ENCODE data around the gene EIF4ENIF1. TPM values are rescaled to one million over a fixed set of nuclear protein-coding genes. Genes with fewer than 3 reads are reported as not detected.
A peak's percentile ranks its signal among the peaks of the same experiment; 100 is the strongest.

Gene EIF4ENIF1
- polyA plus RNA-seq, 1 experiment, result 21.4 TPM

- no peak for DNase-seq (ENCODE audit: low read depth, low spot score)
- POLR2A ChIA-PET, result interaction anchor here (0.5 kb wide), 1 partner anchor 17 kb away, joined by 4 read pairs; no protein-coding TSS in a partner anchor
These were observed 89.6 kb downstream of the EIF4ENIF1 start for GRCh38 chr22:31400023-31400397.

GRCh38 chr22:31399211-31400022 is 90.2 kb downstream of the EIF4ENIF1 start, which contains the start of gene DRG1:
TSS of gene DRG1 (plus strand) at chr22:31399604. CDS start at chr22:31399684, 80 bp downstream.
- Histone ChIP-seq H3K27ac (ENCODE audit: low read depth, low read length) (peak within 1 kb of the TSS; percentile 68), H3K4me3 (ENCODE audit: low read depth, low read length) (peak within 1 kb of the TSS; percentile 97), H3K27me3 (ENCODE audit: control insufficient read depth, insufficient read depth, low read length) (no peaks in the 10 kb centered on the region), H3K9me3 (ENCODE audit: control insufficient read depth, insufficient read depth, low read length) (no peaks in the 10 kb centered on the region)
- peak; percentile 81 for DNase-seq (ENCODE audit: low read depth, low spot score)
- TF ChIP-seq CTCF (IDR thresholded peaks at IDR 0.05; ENCODE audit: low read depth, low read length), result no peak
- POLR2A ChIA-PET, result interaction anchor here (0.5 to 1.1 kb wide), 5 partner anchors 17 to 240 kb away, joined by 3 to 5 read pairs (median 4); partner anchors contain the start of gene PATZ1
- CTCF ChIA-PET, result interaction anchor here (1.1 kb wide), 1 partner anchor 86 kb away, joined by 3 read pairs; no protein-coding TSS in a partner anchor

More at GRCh38 chr22:31400023-31400397, 89.6 kb downstream of the EIF4ENIF1 start:
- peak overlapping the region; percentile 97 for H3K4me3 ChIP-seq (ENCODE audit: low read depth, low read length)
- no peaks in the 10 kb centered on the region for H3K27me3 ChIP-seq (ENCODE audit: control insufficient read depth, insufficient read depth, low read length)
- H3K27ac ChIP-seq (ENCODE audit: low read depth, low read length), result peak overlapping the region; percentile 68
- TF ChIP-seq CTCF (IDR thresholded peaks at IDR 0.05; ENCODE audit: low read depth, low read length), result no peak
- no peaks in the 10 kb centered on the region for H3K9me3 ChIP-seq (ENCODE audit: control insufficient read depth, insufficient read depth, low read length)
- CTCF ChIA-PET, result no interaction called here

GRCh38 chr22:31398231-31398630 is 91.4 kb downstream of the EIF4ENIF1 start:
- POLR2A ChIA-PET, result interaction anchor here (0.6 kb wide), 1 partner anchor 152 kb away, joined by 3 read pairs; no protein-coding TSS in a partner anchor
- H3K4me3 ChIP-seq (ENCODE audit: low read depth, low read length), result no peak overlapping the region
- no peaks in the 10 kb centered on the region; the same call in 1 of the 2 replicates for H3K9me3 ChIP-seq (ENCODE audit: control insufficient read depth, insufficient read depth, low read length)
- no peaks in the 10 kb centered on the region for H3K27me3 ChIP-seq (ENCODE audit: control insufficient read depth, insufficient read depth, low read length)
- H3K27ac ChIP-seq (ENCODE audit: low read depth, low read length), result no peak overlapping the region
- no peak for DNase-seq (ENCODE audit: low read depth, low spot score)
- CTCF ChIA-PET, result interaction anchor here (1.1 kb wide), 1 partner anchor 85 kb away, joined by 3 read pairs; no protein-coding TSS in a partner anchor
- no peak for TF ChIP-seq CTCF (IDR thresholded peaks at IDR 0.05; ENCODE audit: low read depth, low read length)

DNA sequence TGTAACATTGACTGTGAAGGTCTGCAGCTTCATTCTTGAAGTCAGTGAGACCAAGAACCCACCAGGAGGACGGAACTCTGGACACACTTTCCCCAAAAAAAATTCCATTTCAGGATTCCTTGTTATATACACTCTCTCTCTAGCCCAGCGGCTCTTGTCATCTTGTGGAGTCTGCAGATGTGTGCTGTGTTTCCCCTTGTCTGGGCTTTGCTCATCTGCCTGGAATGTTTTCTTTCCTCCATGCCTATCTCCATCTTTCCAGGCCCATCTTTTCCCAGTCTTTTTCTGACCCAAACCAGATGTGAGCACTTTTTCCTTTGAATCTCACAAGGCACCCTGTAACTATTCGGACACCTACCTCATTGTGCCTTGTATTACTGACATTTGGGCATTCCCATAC is 95.3 kb downstream of the EIF4ENIF1 start:
- no peak for TF ChIP-seq CTCF (IDR thresholded peaks at IDR 0.05; ENCODE audit: low read depth, low read length)
- no peak for DNase-seq (ENCODE audit: low read depth, low spot score)
- Histone ChIP-seq H3K9me3 (ENCODE audit: control insufficient read depth, insufficient read depth, low read length) (no peaks in the 10 kb centered on the region; the same call in 1 of the 2 replicates), H3K4me3 (ENCODE audit: low read depth, low read length) (no peak overlapping the region), H3K27ac (ENCODE audit: low read depth, low read length) (no peak overlapping the region), H3K27me3 (ENCODE audit: control insufficient read depth, insufficient read depth, low read length) (no peaks in the 10 kb centered on the region)
- CTCF ChIA-PET, result no interaction called here
- POLR2A ChIA-PET, result no interaction called here

- Histone ChIP-seq H3K4me3 (ENCODE audit: low read depth, low read length) (no peak overlapping the region), H3K9me3 (ENCODE audit: control insufficient read depth, insufficient read depth, low read length) (no peaks in the 10 kb centered on the region; the same call in 1 of the 2 replicates), H3K27ac (ENCODE audit: low read depth, low read length) (no peak overlapping the region), H3K27me3 (ENCODE audit: control insufficient read depth, insufficient read depth, low read length) (no peaks in the 10 kb centered on the region)
- no peak for DNase-seq (ENCODE audit: low read depth, low spot score)
- CTCF ChIA-PET, result interaction anchor here (0.6 kb wide), 1 partner anchor 474 kb away, joined by 3 read pairs; no protein-coding TSS in a partner anchor
- POLR2A ChIA-PET, result no interaction called here
- TF ChIP-seq CTCF (IDR thresholded peaks at IDR 0.05; ENCODE audit: low read depth, low read length), result no peak
These were observed 95.7 kb downstream of the EIF4ENIF1 start for GRCh38 chr22:31393893-31394292.

All from AG04450 (cell line).